GM12878 (cell line): ENCODE measurements around the gene CA10.

Experiments used
- ATF7 ChIP-seq: fragments of 450-650 bp; IDR thresholded peaks from 2 replicates; pipeline ENCODE4 v1.6.1; 2016; ENCODE audit warnings: low read depth, mild to moderate bottlenecking
- EP300 ChIP-seq, 2 experiments: fragments of 150-350 bp in 1 of 2; IDR thresholded peaks; 2 replicates each; pipeline ENCODE4 v1.6.1; 2011 to 2012; ENCODE audit warnings: low read depth in 2 of 2, low read length in 2 of 2, borderline replicate concordance in 1 of 2, improper control_type of control experiment in 1 of 2, inconsistent platforms in 1 of 2; ENCODE audit not compliant: control insufficient read depth in 1 of 2
- FOS ChIP-seq: IDR thresholded peaks from 3 replicates; pipeline ENCODE4 v1.6.1; 2011; ENCODE audit warnings: borderline replicate concordance; ENCODE audit not compliant: insufficient read length; ENCODE audit errors: extremely low read depth
- FOXM1 ChIP-seq: IDR thresholded peaks from 2 replicates; pipeline ENCODE4 v1.6.1; 2012; ENCODE audit warnings: low read depth, mild to moderate bottlenecking, inconsistent platforms, low read length, moderate library complexity
- HDAC2 ChIP-seq: fragments of 200-600 bp; sonication (generic); IDR thresholded peaks from 2 replicates; pipeline ENCODE4 v1.6.1; 2017
- MXI1 ChIP-seq: fragments of 150-350 bp; IDR thresholded peaks from 2 replicates; pipeline ENCODE4 v1.6.1; 2011; ENCODE audit warnings: low read depth, mild to moderate bottlenecking, inconsistent platforms, low read length, improper control_type of control experiment
- POLR2A ChIP-seq: IDR thresholded peaks from 2 replicates; pipeline ENCODE4 v1.6.1; 2011; ENCODE audit warnings: low read depth, mild to moderate bottlenecking, low read length
- RAD21 ChIP-seq: IDR thresholded peaks from 2 replicates; pipeline ENCODE4 v1.6.1; 2011; ENCODE audit warnings: mild to moderate bottlenecking, low read depth, low read length, moderate library complexity; ENCODE audit not compliant: insufficient read depth
- SMC3 ChIP-seq: IDR thresholded peaks from 2 replicates; pipeline ENCODE4 v1.6.1; 2011; ENCODE audit warnings: low read length, improper control_type of control experiment, borderline replicate concordance
- SRF ChIP-seq, 2 experiments: IDR thresholded peaks; 2 replicates each; pipeline ENCODE4 v1.6.1; 2011; ENCODE audit warnings: low read depth in 2 of 2, low read length in 2 of 2, mild to moderate bottlenecking in 1 of 2, moderate library complexity in 1 of 2
- TF ChIP-seq, protein P1 (sequence below): IDR thresholded peaks from 2 replicates; pipeline ENCODE4 v1.6.1; 2012; ENCODE audit warnings: low read depth, low read length, improper control_type of control experiment
- TF ChIP-seq, protein P2 (sequence below), 3 experiments: IDR thresholded peaks in 2 of 3; conservative IDR thresholded peaks in 1 of 3; 2 replicates each; pipeline ENCODE4 v1.5.1; 2011; ENCODE audit warnings: low read depth in 3 of 3, low read length in 3 of 3, mild to moderate bottlenecking in 3 of 3, control low read depth in 2 of 3, moderate library complexity in 2 of 3, inconsistent platforms in 1 of 3, mixed read lengths in 1 of 3; ENCODE audit not compliant: control insufficient read depth in 2 of 3, insufficient read depth in 1 of 3; ENCODE audit errors: extremely low read depth in 1 of 3
- TF ChIP-seq, protein P3 (sequence below): IDR thresholded peaks from 2 replicates; pipeline ENCODE4 v1.6.1; 2012; ENCODE audit warnings: low read length, inconsistent platforms
- TF ChIP-seq, protein P4 (sequence below): IDR thresholded peaks from 2 replicates; pipeline ENCODE4 v1.6.1; 2011; ENCODE audit warnings: low read depth, mild to moderate bottlenecking, low read length, moderate library complexity, borderline replicate concordance; ENCODE audit errors: extremely low read depth

DNA sequence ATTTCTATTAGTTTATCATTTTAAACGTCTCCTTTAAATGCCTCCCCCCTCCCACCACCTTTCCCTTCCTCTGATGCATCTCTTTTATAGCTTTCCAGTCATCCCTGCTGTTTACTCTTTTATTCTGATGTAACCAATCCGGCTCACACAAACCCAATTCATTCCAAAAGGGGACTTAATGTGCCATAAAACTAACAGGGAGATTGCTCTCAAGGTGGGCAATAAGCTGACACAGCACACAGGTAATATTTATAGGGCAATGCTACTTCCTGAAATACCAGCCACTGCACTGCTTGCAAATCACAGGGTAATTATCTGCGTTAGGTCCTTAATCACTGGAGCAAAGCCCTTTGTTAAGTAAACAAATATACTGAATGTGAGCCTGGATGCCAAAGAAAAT is 23.3 kb upstream of the CA10 start:
- TF ChIP-seq FOS: no peak
- TF ChIP-seq EP300 (IDR thresholded peaks at IDR 0.05; ENCODE audit: borderline replicate concordance in 1 of 2, control insufficient read depth in 1 of 2, low read depth in 2 of 2, low read length in 2 of 2): no peak
- no peak for TF ChIP-seq POLR2A
- no peak for TF ChIP-seq ATF7
- TF ChIP-seq HDAC2: no peak
- no peak for TF ChIP-seq MXI1
- TF ChIP-seq, protein P1, sequence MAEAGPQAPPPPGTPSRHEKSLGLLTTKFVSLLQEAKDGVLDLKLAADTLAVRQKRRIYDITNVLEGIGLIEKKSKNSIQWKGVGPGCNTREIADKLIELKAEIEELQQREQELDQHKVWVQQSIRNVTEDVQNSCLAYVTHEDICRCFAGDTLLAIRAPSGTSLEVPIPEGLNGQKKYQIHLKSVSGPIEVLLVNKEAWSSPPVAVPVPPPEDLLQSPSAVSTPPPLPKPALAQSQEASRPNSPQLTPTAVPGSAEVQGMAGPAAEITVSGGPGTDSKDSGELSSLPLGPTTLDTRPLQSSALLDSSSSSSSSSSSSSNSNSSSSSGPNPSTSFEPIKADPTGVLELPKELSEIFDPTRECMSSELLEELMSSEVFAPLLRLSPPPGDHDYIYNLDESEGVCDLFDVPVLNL: no peak
- TF ChIP-seq RAD21: no peak
- TF ChIP-seq, protein P2, sequence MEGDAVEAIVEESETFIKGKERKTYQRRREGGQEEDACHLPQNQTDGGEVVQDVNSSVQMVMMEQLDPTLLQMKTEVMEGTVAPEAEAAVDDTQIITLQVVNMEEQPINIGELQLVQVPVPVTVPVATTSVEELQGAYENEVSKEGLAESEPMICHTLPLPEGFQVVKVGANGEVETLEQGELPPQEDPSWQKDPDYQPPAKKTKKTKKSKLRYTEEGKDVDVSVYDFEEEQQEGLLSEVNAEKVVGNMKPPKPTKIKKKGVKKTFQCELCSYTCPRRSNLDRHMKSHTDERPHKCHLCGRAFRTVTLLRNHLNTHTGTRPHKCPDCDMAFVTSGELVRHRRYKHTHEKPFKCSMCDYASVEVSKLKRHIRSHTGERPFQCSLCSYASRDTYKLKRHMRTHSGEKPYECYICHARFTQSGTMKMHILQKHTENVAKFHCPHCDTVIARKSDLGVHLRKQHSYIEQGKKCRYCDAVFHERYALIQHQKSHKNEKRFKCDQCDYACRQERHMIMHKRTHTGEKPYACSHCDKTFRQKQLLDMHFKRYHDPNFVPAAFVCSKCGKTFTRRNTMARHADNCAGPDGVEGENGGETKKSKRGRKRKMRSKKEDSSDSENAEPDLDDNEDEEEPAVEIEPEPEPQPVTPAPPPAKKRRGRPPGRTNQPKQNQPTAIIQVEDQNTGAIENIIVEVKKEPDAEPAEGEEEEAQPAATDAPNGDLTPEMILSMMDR (IDR thresholded peaks at IDR 0.05 in 2 of 3, conservative IDR thresholded peaks at IDR 0.05 in 1 of 3; ENCODE audit: control insufficient read depth in 2 of 3, extremely low read depth in 1 of 3, insufficient read depth in 1 of 3, low read depth in 3 of 3, low read length in 3 of 3): no peak
- TF ChIP-seq SRF (IDR thresholded peaks at IDR 0.05; ENCODE audit: low read depth in 2 of 2, low read length in 2 of 2): no peak
- TF ChIP-seq FOXM1: no peak
- TF ChIP-seq, protein P3, sequence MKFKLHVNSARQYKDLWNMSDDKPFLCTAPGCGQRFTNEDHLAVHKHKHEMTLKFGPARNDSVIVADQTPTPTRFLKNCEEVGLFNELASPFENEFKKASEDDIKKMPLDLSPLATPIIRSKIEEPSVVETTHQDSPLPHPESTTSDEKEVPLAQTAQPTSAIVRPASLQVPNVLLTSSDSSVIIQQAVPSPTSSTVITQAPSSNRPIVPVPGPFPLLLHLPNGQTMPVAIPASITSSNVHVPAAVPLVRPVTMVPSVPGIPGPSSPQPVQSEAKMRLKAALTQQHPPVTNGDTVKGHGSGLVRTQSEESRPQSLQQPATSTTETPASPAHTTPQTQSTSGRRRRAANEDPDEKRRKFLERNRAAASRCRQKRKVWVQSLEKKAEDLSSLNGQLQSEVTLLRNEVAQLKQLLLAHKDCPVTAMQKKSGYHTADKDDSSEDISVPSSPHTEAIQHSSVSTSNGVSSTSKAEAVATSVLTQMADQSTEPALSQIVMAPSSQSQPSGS: no peak
- TF ChIP-seq, protein P4, sequence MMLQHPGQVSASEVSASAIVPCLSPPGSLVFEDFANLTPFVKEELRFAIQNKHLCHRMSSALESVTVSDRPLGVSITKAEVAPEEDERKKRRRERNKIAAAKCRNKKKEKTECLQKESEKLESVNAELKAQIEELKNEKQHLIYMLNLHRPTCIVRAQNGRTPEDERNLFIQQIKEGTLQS: no peak
- no peak for TF ChIP-seq SMC3
